HG03135 (cell line): ENCODE results near the gene GHR.
"Not testable (repeated sequence)": the region's sequence is repeated elsewhere in the genome, so short reads cannot be mapped to it uniquely, and the experiment has no call there.

ENCODE experiments used
- ATAC-seq: cut with Tn5 transposase; IDR thresholded peaks from one replicate; pipeline ENCODE4 v1.9.1; 2021; ENCODE audit warnings: mild to moderate bottlenecking, moderate library complexity; ENCODE audit not compliant: unreplicated experiment

The GHR gene

DNA sequence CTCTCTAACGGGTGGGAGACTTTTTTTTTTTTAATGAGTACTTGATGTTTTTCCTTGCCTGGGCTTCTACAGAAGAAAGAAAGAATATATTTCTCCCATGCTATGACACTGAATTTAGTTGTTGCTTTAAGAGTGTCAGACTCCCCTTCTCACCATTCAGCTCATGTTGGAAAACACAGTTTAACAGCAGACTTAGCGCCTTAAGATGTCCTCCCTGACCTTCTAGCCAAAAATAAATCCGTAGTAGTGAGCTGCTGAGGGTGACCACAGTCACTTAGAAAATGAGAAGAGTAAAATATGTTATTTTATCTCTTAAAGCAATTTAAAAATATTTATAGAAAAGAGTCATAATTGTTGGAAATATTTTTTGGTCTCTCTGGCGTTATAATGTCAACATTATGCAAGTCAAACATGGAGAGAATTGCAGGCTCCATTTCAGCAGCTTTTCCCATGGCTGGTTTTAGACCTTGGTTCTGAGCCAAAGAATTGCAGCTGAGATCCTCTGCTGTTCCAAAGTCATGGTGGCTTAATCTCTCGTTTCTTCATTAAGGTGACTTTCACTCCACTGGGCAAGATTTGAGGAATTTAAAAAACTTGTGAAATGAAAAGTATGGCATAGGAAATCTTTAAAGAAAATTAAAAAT, 143.5 kb downstream of the GHR start:
- no peak for ATAC-seq

DNA sequence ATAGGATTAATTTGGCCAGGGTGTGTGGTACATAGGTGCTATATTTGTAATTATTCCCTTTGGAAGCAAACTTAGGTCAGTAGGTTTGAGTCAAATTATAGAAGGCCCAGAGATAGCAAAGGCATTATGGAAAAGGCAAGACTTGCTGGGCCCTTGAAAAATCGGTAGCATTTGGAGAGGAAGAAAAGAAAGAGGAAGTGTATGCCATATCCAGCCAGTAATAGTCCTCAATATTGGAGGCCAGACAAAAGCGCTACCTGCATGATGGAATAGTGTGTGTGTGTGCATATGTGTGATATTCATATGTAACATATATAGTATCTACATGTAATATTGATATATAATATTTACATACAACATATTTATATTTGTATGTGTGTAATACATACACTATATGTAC, 146.1 kb downstream of the GHR start:
- no peak for ATAC-seq

DNA sequence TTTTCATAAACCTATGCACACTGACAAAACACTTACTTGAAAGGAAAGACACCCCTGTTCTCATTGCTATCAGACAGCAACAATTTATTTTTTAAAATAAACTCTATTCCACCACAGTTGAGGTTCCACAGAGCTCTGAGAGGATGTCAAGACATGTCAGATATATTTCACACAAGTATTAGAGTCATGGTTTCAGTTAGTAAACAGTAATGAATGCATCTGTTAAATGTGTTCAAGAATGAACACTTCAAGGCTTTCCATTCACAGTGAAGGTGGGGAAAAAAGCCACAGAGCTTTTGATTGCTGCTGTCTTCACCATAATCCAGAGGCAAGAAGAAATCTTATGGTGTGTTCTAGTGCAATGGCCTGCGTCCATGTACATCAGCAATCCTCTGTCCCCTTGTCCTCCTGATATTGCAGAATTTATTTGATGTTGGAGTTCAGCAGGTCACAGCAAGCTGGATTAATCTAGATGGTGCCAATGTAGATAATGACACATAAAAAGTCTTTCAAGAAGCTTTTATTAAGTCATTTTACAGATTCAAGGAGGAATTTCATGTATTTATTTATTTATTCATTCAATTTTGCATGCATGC, 146.8 kb downstream of the GHR start:
- no peak for ATAC-seq

DNA sequence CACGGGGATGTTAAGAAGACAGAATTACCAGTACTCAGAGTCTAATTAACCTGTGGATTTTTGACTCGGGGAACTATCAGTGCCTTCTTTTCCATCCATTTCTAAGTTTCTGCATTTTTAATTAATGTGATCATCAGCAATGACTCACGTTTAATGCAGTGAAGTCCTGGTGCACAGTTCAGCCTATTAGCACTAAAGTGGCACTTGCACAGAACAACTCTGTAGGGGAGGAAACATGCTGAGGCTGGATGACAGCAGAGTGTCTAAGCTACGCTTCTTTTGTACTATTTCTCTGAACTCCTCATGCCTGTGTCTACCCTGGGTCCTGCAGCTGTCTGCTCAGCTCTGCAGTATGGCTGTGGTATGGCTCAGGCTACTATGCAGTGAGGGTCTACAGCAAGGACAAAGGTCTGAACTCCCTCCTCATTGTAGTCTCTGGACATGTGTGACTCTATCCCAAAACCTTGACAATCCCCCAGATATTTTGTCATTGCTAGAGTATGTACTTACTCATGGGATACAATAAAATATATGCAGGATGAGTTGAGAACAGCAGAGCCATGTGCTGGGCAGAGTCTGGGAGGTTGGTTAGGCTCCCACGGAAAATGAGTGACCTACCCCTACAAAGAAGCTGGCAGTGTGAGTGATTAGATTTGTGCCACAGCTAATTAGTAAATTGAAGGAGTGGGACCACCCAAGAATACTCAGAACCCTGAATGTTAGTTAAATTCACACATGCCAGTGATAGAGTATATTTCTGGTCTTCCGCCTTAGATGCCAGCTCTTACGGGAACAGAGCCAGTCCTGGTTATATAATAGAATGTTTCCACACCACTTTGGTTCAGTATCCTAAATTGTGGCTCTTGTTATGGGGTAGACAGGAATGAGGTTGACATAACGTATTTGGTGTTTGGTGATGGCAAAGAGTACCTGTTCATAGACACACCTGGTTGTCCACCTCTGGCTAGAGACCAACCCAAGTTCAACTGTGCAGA, 148.0 kb downstream of the GHR start:
- no peak for ATAC-seq

DNA sequence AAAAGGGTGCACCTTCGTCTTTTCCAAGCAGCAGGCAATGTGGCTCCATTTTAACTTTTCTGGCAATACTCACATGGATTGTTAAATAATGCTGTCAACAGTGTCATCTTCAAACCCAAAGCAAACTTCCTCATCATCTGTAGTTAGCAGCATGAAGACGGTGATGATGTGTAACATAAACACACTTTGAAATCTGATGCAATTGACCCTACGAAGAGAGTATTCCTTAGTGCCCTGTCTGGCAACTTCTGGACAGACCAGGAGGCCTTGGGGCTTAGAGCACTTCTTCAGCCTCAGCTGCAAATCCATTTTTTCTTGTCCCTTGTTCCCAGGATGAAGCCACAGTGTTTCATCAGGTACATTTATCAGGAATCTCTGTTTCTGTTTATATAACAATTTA, 149.1 kb downstream of the GHR start:
- ATAC-seq = no peak

DNA sequence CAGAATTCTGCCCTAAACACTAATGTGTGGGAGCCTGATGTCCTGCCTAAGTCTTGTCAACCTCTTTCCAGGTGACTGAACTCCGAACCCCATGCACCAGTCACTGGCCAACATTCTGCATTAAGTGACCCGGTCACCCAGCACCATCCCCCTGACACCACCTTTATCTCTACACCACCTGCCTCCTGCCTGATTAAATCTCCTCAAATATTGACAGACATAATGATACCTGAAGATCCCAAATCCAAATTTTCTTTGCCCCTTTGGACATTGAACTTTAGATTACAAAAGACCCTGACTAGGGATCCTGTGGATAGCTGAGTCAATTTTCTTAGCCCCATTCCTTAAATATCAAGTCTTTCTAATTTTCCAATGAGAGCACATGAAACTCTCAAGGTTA, 150.1 kb downstream of the GHR start:
- no peak for ATAC-seq

DNA sequence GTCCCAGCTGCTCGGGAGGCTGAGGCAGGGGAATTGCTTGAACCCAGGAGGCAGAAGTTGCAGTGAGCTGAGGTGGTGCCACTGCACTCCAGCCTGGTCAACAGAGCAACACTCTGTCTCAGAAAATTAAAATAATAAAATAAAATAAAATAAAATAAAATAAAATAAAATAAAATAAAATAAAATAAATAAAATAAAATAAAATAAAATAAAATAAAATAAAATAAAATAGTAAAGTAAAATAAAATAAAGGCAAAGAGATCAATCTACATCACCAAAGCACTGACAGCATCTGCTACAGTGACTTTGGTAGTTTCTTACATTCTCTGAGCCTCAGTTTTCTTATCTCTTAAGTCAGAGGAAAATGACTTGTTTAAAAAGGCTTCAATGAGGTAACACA, 152.7 kb downstream of the GHR start:
- ATAC-seq = not testable (repeated sequence)

DNA sequence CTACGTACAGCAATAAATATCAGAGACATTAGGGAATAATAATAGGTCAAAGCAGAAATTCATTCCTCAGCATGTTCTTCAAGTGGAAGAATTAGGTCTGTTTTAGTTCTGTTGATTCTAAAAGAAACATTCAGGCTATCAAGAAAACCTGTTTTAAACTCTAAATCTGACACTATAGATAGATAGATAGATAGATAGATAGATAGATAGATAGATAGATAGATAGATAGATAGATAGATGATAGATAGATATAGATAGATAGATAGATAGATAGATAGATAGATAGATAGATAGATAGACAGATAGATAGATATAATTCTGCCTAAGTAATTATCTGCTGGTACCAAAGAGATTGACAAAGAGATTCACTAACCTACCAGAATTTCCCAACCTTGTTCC, 155.7 kb downstream of the GHR start:
- not testable (repeated sequence) for ATAC-seq

DNA sequence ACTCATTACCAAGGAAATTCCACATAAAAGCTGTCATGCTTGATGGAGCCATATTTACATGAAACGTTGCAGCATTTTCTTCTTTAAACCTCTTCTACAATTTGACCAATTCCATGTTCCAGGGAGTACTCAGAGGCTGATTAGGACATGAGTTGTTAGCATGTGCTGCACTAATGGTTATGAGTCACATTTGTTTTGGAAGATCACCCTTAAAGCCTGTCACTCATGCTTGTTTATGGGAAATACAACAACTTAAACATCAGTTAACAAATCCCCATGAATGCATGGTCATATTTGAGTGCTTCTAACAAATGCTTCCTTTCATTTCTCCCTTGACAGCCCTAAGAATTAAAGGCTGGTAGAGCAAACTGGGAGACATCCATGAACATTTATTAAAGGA, 156.1 kb downstream of the GHR start:
- ATAC-seq = no peak

DNA sequence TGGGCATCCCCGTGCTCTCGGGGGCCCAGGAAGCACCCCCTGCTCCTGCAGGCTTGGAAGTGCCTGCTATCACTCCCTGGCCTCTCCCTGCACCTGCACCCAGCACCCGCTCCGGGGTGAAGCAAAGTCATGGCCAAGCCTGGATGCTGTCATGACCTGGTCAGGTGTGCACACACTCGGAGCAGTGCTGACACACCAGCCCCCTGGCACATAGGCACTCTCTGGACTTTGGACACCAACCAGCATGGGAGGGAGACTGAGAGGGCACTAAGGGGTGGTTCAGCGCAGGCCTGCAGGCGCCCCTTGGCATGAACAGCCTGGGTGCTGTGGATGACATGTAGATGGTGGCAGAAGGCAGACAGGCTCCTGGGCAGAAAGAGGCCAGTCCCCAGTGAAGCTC, 158.6 kb downstream of the GHR start:
- no peak for ATAC-seq

DNA sequence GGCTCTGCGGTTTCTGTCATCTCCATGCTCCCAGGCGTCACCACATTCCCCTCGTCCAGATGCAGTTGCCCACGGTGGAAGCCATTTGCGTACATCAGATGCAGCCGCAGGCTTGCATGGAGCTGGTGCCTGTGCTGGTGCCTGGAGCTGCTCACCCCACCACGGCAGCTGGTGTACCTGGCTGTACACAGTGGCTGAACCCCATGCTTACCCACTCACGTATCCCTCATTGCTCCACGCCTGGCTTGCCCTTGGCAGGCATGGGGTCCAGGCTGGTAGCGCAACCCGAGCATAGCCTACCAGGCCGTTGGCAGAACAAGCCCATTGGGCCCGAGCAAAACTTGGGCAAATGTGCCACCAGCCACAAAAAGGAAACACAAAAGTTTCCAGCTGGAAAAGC, 159.5 kb downstream of the GHR start:
- ATAC-seq = no peak

DNA sequence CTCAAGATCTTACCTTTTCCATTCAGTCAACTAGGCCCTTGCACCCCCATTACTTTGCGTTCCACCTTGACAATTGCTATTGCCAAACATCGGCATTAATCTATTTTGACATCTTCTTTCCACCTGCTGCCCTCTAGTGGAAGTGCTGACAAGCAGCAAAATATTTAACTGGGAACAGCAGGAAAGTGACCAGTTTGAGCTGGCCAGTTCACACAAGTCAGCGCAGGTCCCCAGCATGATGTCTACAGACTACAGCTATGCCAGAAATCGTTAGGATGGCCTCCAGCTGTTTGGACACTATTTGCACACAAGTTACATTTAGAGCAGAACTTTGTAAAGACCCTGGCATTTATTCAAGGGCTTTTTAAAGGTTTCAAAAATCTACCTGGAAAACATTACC, 160.1 kb downstream of the GHR start:
- peak; percentile 66 for ATAC-seq

DNA sequence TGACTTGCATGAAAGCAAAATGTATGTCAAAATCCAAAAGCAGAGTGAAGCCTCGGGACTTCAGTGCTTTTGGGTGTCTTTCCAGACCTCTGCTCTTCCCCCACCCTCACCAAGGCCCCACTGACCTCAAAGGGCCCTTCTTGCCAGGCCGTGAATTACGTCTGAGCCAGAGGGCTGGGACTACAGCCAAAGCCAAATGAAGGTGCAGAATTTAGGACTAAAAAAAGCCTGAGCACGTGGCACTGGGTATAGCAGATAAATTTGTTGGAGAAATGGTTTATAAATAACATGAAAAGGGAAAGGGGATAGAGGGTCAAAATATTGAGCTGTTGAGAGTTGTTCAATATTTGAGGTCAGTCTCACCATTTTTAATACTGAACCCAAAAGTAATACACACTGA, 163.4 kb downstream of the GHR start:
- no peak for ATAC-seq

DNA sequence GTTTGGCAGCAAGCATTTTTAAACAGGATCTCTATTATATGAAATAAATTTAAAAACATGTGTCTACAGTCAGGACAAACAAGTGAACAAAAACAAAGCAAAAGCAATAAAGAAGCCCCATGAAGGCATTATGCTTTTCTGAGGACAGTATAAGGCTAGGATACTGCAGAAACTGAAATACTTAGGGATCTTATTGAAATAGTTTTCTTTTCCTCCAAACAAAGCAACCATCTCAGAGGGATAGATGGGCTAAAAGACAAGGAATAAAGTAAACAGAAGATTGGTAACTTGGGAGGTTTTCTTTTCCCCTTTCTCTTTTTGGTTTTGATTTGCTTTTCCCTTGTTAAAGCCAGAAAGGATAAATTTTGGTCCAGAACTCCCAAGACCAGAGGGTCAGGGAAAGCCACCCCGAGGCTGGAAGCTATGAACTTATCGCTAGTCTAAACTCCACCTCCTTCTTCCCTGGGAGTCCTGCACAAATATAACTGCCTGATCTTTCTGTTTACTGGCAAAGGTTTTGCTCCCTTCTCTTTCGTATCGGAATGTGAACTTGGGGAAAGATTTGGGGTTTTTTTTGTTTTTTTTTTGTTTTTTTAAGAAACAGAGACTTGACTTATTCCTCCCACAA, 164.0 kb downstream of the GHR start:
- no peak for ATAC-seq

DNA sequence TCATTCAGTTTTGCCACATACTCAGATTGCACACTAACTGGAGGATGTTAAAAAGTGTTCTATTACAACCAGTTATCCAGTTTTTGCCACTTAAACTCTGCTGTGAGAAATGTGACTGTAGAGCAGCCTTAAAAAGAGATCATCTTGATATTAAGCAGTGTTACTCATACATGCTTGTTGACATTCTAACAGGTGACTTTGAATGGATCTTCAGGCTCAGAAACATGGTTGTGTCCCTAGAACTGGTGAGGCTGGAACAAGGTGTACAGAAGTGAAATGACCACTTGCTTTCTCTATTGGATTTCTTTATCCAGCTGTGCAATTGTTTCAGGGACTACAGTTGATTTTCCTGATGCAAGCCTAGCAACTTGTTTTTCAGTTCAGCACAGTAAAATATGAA, 167.3 kb downstream of the GHR start:
- no peak for ATAC-seq

DNA sequence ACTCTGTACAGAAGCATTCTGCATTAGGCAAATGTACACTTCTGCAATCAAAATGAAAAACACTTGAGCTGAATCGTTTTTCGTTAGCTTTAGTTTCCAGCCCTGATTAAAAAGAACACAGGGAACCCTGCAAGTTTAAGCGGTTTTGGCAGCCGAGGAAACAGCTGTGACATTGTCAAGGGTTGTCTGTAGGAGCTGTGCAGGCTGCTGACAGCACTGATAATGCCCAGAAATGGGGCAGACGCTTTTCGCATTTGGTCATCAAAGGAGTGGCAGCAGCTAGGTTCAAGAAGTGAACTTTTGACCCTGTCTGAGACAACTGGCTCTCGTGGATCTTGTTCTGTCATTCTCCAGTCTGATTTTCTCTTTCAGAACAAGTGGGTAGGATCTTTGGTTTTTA, 167.8 kb downstream of the GHR start:
- no peak for ATAC-seq

DNA sequence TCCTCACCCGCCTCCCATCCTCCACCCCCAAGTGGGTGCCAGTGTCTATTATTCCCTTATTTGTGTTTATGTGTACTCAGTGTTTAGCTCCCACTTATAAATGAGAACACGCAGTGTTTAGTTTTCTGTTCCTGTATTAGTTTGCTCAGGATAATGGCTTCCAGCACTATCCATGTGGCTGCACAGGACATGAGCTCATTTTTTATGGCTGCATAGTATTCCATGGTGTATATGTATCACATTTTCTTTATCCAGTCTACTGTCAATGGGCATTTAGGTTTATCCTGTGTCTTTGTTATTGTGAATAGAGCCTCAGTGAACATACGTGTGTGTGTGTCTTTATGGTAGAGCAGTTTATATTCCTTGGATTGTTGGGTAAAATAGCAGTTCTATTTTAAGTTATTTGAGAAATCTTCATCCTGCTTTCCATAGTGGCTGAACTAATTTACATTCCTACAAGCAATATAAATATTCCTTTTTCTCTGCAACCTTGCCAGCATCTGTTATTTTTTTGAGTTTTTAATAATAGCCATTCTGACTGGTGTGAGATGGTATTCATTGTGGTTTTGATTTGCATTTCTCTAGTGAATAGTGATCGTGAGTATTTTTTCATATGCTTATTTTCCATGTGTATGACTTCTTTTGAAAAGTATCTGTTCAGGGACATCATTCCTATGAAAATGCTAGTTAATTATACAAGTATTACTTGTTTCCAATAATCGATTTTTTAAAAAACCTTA, 169.3 kb downstream of the GHR start:
- no peak for ATAC-seq

DNA sequence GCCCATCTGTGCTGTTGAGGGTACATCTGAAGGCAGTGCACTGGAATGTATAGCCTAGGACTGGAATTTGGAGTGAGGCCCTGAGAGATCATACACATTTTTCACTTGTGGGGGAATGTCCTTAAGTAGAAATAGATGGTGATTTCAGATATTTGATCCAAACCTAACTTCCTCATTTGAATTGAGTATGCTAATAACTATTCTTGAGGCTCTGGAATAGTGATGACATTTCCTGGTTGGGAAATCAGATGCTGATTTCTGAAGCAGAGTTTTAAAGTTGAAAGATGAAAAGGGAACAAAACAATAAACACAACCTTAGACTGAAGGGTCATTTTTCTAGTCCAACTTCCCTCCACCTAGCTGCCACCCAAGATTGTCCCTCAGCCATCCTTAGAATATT, 170.4 kb downstream of the GHR start:
- no peak for ATAC-seq

DNA sequence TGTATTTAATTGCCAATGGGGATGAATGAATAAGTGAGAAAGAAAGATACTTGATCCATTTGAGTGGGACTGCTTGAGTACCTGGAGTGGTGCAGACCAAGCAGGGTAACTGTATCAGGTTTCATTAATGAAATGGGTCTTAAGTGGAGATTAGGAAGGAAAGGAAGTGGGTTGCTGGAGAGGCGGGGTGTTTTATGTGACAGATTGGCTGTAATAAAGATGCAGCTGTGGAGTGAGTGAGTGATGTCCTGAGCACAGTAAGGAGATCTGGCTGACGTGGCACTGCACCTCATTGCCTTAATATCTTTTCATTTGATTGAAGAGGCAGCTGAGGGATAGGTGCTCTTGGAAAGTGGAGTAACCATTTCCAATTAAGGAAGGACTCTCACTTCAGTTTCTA, 172.4 kb downstream of the GHR start:
- no peak for ATAC-seq

DNA sequence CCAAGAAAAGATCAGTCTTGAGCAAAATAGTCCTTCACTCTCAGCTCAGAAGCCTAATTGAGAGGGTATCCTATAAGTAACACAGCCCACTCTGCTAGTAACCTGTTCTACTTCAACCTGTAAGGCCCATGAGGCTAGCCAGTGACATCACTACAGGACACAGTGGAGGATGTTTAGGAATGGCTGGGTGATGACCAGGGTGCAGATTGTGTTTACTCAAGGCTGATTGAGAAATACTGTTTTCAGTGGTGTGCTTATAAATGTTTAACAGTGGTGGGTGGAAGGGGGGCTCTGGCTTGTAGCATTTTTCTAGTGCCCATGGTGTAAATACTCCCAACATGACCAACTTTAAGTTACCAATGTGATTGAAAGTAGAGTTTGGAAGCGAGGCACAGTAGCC, 173.6 kb downstream of the GHR start:
- ATAC-seq = no peak
